Activated CD4-positive, alpha-beta T cell treated with anti-CD3 and anti-CD28 coated beads, Interleukin-2, amount 50 U/mL, for 48 hours (primary cell): Measurements from ENCODE around the gene ARL15.
"Not testable (repeated sequence)": the region's sequence is repeated elsewhere in the genome, so short reads cannot be mapped to it uniquely, and the experiment has no call there.

ENCODE experiments used
- DNase-seq, 2 experiments: peaks; one replicate each; pipeline ENCODE4 v3.0.0-alpha.2; 2020

ARL15 gene

GRCh38 chr5:54013556-54014194 is 296.7 kb downstream of the ARL15 start:
- peak; percentile 32 to 49 for DNase-seq

DNA sequence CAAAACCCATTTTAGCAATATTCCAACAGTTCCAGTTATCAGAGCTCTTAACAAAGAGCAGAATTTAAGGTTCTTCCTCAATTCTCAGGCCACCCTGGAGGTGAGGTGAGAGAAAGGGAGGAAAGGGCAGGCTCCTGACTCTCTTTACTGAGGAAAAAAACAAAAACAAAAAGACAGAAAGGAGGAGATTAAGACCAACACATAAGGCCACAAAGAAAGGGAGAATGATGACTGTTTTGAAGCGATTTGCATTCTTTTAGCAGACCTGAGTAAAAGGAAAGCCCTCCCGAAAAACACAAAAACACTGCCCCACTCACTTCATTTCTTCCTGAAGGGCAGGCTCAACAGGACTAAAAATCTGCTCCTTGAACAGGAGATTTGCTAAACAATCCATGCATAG is 300.5 kb downstream of the ARL15 start:
- no peak for DNase-seq

DNA sequence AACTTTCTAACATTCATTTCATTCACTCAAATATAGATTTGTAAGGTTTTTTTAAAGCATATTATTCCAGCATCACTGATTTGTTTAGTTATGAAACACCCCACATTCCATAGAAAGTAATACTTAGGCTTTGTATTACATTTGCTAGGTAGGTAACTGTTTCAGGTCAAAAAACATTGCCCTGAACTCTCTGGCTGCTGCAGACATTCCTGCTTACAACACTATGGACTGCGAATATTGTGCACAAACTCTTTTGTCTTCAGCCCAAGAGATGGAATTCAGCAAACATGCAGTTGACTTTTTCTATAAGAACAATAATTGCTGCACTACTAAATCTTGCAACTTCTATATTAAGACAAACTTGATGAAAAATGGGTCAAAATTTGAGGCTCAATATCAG is 301.0 kb downstream of the ARL15 start:
- no peak for DNase-seq

- DNase-seq: no peak
Observed at GRCh38 chr5:54007827-54008777, 302.3 kb downstream of the ARL15 start.

DNA sequence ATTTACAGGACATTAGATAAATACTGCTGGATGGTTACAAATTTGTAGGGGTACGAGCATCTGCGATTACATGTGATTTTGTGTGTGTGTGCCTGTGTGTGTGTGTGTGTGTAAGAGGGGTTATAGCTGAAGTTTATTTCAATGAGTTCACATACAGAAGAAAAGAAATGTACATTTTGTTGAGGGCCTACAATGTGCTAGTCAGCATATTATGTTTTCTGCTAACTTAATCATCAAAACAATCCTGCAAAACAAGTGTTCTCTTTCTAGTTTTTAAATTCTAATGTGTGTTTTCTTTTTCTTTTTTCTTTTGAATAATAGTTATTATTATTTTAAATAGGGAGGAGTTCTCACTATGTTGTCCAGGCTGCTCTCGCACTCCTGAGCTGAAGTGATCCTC is 305.7 kb downstream of the ARL15 start:
- no peak for DNase-seq

- DNase-seq: no peak
Observed at GRCh38 chr5:54002779-54003178, 307.6 kb downstream of the ARL15 start.

DNA sequence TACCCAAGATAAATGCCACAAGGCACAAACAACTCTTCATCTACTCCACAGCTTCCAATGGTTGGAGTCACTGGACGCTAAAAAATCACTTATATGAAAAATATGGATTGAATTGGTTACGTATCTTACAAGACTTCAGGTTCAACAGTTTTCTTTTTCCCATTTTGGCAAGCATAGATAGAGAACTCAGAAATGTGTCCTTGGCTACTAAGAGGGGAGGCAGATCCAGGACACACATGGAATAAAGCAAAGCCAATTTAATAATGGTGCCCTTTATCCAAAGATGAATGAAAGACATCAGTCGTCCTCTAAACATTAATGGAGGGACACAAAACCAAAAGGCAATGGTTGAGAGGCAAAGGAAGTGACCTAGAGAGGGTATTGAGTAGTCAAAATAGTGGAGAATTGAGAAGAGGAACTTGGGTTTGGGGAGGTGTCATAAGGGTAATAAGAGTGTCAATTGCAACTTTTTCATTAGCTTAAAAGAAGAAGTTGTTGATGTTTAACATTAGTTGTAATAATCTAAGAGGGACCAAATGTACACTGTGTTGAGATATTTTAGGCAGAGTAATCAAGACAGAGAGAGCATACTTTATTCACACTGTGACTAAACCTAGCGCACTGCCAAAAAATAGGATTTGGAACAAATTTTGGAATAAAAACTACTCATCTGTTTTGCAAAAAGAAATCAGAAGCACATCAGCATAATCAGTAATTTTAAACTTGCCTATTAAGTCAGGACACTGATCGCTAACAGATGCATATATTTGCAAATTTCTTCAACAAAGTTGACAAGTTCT is 308.2 kb downstream of the ARL15 start:
- no peak for DNase-seq

DNA sequence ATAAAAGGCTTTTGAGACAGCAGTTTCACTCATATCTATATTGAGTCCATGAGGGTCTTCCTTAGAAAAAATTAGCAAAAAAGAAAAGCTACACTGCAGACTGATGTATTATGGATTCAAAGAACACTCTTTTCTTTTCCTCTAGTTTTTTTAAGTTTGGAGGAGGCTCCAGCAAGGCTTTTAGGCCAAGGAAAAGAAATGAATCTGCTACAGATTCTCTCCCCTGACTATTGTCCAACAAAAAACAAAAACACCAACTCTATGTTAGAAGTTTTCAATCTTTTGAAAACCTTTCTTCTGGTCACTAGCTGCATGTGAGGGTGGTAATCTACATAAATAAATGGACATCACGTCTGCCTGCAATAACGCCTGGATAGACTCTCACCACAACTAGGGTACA is 310.4 kb downstream of the ARL15 start:
- DNase-seq: no peak

DNA sequence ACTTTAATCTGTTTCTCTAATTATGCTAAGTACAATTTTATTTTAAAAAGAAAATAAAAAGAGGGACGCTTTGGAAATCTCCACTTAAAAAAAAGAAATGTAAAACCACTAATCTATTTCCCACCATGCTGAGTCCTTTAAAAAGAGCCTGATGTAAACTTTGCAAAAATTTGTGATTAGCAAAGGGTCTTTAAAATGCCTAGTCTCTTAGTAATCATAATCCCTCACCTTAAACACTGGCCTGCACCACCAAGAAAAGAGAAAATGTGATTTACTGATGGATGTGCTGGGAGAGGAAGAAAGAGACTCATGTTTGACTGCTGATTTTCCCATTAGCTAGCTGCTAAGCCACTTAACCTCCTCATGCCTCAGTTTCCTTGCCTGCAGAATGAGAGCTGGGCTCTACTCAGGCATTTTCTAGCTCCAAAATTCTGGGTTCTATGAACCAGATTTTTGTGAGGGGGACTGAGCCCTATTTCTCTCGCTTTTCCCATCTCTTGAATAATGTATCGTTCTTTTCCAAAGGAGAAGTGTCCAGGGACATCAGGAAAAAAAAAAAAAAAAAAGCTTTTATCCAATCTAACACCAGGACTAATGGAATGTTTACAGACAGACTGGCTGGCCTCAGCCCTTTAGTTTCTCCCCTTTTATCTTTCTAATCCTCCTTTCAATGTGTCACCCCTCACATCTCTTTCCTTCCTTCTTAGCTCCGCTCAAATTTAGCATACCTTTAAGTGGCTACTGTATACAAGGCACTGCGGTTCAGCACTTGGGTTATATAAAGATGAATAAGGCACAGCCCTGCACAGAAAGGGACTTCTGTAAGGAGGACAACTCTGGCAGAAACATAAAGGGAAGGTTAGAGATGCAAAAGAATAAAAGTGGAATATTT is 312.4 kb downstream of the ARL15 start:
- no peak for DNase-seq

GRCh38 chr5:53996008-53996407 is 314.4 kb downstream of the ARL15 start:
- DNase-seq: no peak

DNA sequence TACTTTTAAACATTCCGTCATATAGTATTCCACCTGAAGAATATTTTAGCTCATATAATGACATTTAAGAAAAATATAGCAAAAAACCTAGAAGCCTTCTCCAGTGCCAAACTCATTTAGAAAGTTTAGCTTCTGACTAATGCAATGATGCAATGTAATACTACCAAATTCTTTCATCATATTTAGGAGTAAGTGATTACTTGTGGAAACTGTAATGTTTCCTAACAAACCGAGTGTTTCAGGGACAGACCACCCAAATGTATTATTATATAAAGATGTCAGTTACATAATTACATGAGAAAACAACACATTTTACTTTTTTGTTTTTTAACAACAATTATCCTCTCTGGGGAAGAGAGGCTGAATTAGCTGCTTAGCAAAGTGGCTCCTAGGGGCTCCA is 316.2 kb downstream of the ARL15 start:
- DNase-seq: no peak

- no peak for DNase-seq
Observed at GRCh38 chr5:53991942-53992341, 318.4 kb downstream of the ARL15 start.

DNA sequence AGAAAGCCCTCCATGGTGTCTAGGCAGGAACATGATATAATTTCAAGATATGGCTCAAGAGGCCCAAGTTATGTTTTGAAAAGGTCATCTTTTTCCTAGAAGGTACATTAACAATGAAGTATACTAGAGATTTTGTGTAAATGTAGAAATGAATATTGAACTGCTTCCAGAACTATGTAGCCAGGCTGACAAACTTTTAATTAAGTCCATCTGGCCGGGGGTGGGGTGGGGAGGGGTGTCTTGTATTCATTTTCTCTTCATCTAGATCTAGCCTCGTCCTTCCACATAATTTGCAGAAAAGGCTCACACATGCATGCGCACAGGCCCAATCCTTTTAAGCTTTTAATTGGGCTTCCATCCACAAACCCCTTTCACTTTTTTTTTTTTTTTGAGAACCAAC is 323.3 kb downstream of the ARL15 start:
- DNase-seq: no peak

- DNase-seq: no peak
Observed at GRCh38 chr5:53985796-53986195, 324.6 kb downstream of the ARL15 start.

DNA sequence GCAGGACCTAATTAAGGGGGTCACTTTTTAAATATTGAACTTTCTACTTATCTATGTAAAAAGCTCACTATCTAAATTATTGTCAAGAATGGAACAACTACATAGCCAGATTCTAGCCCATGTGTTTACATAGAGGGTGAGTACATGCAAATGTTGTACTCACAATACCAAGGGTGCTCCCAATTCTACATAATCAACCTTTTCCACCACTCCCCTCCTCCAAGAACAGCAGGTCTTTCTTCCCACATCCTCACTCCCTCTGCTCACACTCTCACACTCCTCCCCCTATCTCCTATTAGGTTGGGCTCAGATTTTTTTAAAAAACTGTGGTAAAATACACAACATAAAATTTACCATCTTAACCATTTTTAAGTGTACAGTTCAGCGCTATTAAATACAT is 325.4 kb downstream of the ARL15 start:
- no peak for DNase-seq

GRCh38 chr5:53983568-53984460 is 326.6 kb downstream of the ARL15 start:
- no peak for DNase-seq

- not testable (repeated sequence) for DNase-seq
Observed at GRCh38 chr5:53982319-53982718, 328.1 kb downstream of the ARL15 start.

- no peak for DNase-seq
Observed at GRCh38 chr5:53980061-53980460, 330.3 kb downstream of the ARL15 start.

- DNase-seq: no peak
Observed at GRCh38 chr5:53974021-53974420, 336.4 kb downstream of the ARL15 start.

- DNase-seq: no peak
Observed at GRCh38 chr5:53972314-53972713, 338.1 kb downstream of the ARL15 start.

- no peak for DNase-seq
Observed at GRCh38 chr5:53971551-53971950, 338.8 kb downstream of the ARL15 start.
